Right lobe of liver (tissue), 6 donors: ENCODE results near the gene ABCA3. TPM values are rescaled to one million over a fixed set of nuclear protein-coding genes. Genes with fewer than 3 reads are reported as not detected.

Source experiments
- ATAC-seq, 4 donors: fragments of 200-7000 bp; cut with Tn5 transposase; one replicate each; pipeline ENCODE4 v1.9.1; 2020; ENCODE audit warnings: mild to moderate bottlenecking in 4 of 4, moderate library complexity in 4 of 4
- DNase-seq, 3 donors: peaks; one replicate each; pipeline ENCODE4 v3.0.0-alpha.2; 2020
- H3K27ac ChIP-seq, 3 donors: fragments of 200-600 bp; one replicate each; pipeline ENCODE4 v1.8.0; 2022
- H3K27me3 ChIP-seq, 2 donors: fragments of 200-600 bp; one replicate each; pipeline ENCODE4 v1.8.0; 2022
- H3K36me3 ChIP-seq, 4 donors: fragments of 200-600 bp; sonication (generic) in 1 of 4; one replicate each; pipeline versions ENCODE4 v1.5.1 to v1.8.0; 2017 to 2022; ENCODE audit warnings: control low read depth in 1 of 4
- H3K4me1 ChIP-seq, 4 donors: fragments of 200-600 bp; sonication (generic) in 1 of 4; one replicate each; pipeline versions ENCODE4 v1.5.1 to v1.8.0; 2017 to 2022; ENCODE audit warnings: control low read depth in 1 of 4
- H3K4me3 ChIP-seq, 3 donors: fragments of 200-600 bp; one replicate each; pipeline ENCODE4 v1.8.0; 2022
- H3K9me3 ChIP-seq, 4 donors: fragments of 200-600 bp; sonication (generic) in 1 of 4; one replicate each; pipeline versions ENCODE4 v1.5.1 to v1.8.0; 2017 to 2022; ENCODE audit warnings: control low read depth in 1 of 4
- CTCF ChIP-seq, 4 donors: fragments of 200-600 bp in 3 of 4; fragments of 450-650 bp in 1 of 4; IDR thresholded peaks; one replicate each; pipeline versions ENCODE4 v1.5.1 to v1.8.0; 2016 to 2022; ENCODE audit warnings: antibody characterized with exemption in 4 of 4, mild to moderate bottlenecking in 2 of 4
- POLR2A ChIP-seq: fragments of 450-650 bp; IDR thresholded peaks from one replicate; pipeline ENCODE4 v1.6.1; 2017; ENCODE audit warnings: antibody characterized with exemption, mild to moderate bottlenecking
- WGBS: methylation state at CpG from one replicate; pipeline ENCODE4 v1.1.6; 2018; ENCODE audit warnings: low coverage, low lambda C conversion rate; ENCODE audit not compliant: insufficient coverage; ENCODE audit errors: missing lambda C conversion rate; 5-methylcytosine and 5-hydroxymethylcytosine counted together
- intact Hi-C, 2 donors: fragments of 100-400 bp; cut with DNase I; formaldehyde crosslinking; loops; one replicate each; pipeline versions ENCODE4 v1.11.2 to v1.14.1; 2022
- total RNA-seq, 6 experiments: library from RNA; depleted of rRNA in 2 of 6; stranded (reverse); fragments of >200 nt in 2 of 6; fragmentation: NEBNext Ultra II Directional in 3 of 6; extraction: Animal tissue kit (Norgen Biotek cat#: 25700) in 3 of 6; gene quantifications; one replicate each; pipeline versions ENCODE4 v1.1.0 to v1.2.4, GENCODE V29; 2016 to 2023
- donor health status: DM: no; HTN: yes; CAD: no.
- donor health status: DM: no; HTN: no; CAD: no.
- donor health status: DM: no; HTN: no; CAD: no.
- donor health status: DM: no; HTN: yes; CAD: no.
- donor health status: DM: no; HTN: yes; CAD: no.

ABCA3 gene
- total RNA-seq, 6 experiments from 2014 or later, result 1.2 to 2.9 (median 2.1) TPM

- Histone ChIP-seq H3K27me3 (no peaks in the 10 kb centered on the region), H3K9me3 (no peaks in the 10 kb centered on the region), H3K4me1 (peaks cover 0 to 48% (median 10%) of the 10 kb centered on the region in 4 donors), H3K4me3 (peak within 1 kb of the TSS; percentile 69 to 88 (median 74)), H3K27ac (peak within 1 kb of the TSS; percentile 64 to 93 (median 76)), H3K36me3 (peaks cover 4 to 31% (median 12%) of the 10 kb centered on the region in 4 donors)
- intact Hi-C loops, result no loop called here
- WGBS, result 3% methylated on average over 8 of the region's 88 CpGs
- peak; percentile 98 to 99 (median 98) for DNase-seq
- peak; percentile 96 to 98 (median 96) for ATAC-seq
- TF ChIP-seq CTCF (IDR thresholded peaks at IDR 0.05), result peak; percentile 74 to 88 (median 84)
- TF ChIP-seq POLR2A, result peak; percentile 92
Observed at GRCh38 chr16:2251296-2252111, 89.0 kb downstream of the ABCA3 start, which contains the start of gene ECI1. ECI1 (minus strand) TSS chr16:2251587; CDS start chr16:2251566, 21 bp downstream.

- no peaks in the 10 kb centered on the region for H3K9me3 ChIP-seq
- peaks cover 4 to 31% (median 8%) of the 10 kb centered on the region in 4 donors for H3K36me3 ChIP-seq
- ATAC-seq (peak in 3 of 4 donors; percentile 5 to 11 (median 7)), DNase-seq (no peak)
- peak overlapping the region; percentile 64 to 93 (median 76) for H3K27ac ChIP-seq
- H3K4me1 ChIP-seq, result peaks cover 0 to 48% (median 10%) of the 10 kb centered on the region in 4 donors
- TF ChIP-seq POLR2A, result no peak
- no peak for TF ChIP-seq CTCF (IDR thresholded peaks at IDR 0.05)
- H3K4me3 ChIP-seq, result peak overlapping the region; percentile 69 to 88 (median 74)
- 3% methylated on average over 21 of the region's 35 CpGs for WGBS
- H3K27me3 ChIP-seq, result no peaks in the 10 kb centered on the region
- intact Hi-C loops, result no loop called here
Observed at GRCh38 chr16:2250652-2251295, 89.8 kb downstream of the ABCA3 start.

- H3K4me3 ChIP-seq, result no peak overlapping the region
- H3K27me3 ChIP-seq, result no peaks in the 10 kb centered on the region
- peaks cover 0 to 50% (median 17%) of the 10 kb centered on the region in 4 donors for H3K36me3 ChIP-seq
- WGBS, result 90% methylated on average over 2 of the region's 18 CpGs
- ATAC-seq, result no peak
- H3K27ac ChIP-seq, result no peak overlapping the region
- TF ChIP-seq POLR2A, result no peak
- no peak for TF ChIP-seq CTCF (IDR thresholded peaks at IDR 0.05)
- DNase-seq, result no peak
- no peaks in the 10 kb centered on the region for H3K9me3 ChIP-seq
- intact Hi-C loops, result no loop called here
- peaks cover 0 to 23% (median 5%) of the 10 kb centered on the region in 4 donors for H3K4me1 ChIP-seq
Observed at GRCh38 chr16:2246301-2246885, 94.1 kb downstream of the ABCA3 start.

GRCh38 chr16:2244926-2245795 is 95.4 kb downstream of the ABCA3 start:
- no peaks in the 10 kb centered on the region for H3K9me3 ChIP-seq
- intact Hi-C loops, result no loop called here
- peak in 1 of 4 donors; percentile 5 for ATAC-seq
- peaks cover 0 to 17% (median 5%) of the 10 kb centered on the region in 4 donors for H3K4me1 ChIP-seq
- peak in 1 of 3 donors; percentile 10 for DNase-seq
- no peak overlapping the region for H3K27ac ChIP-seq
- H3K27me3 ChIP-seq, result no peaks in the 10 kb centered on the region
- H3K36me3 ChIP-seq, result peaks cover 0 to 50% (median 18%) of the 10 kb centered on the region in 4 donors
- H3K4me3 ChIP-seq, result no peak overlapping the region
- TF ChIP-seq POLR2A (no peak), CTCF (IDR thresholded peaks at IDR 0.05) (no peak)
- WGBS, result 96% methylated on average over 10 of the region's 30 CpGs
